Stimulated activated CD8-positive, alpha-beta memory T cell treated with anti-CD3 and anti-CD28 coated beads, Interleukin-4, amount 100 ng/mL, for 4 hours (primary cell): ENCODE results near the gene DNM3.

ENCODE experiments used
- DNase-seq, 2 donors: peaks; one replicate each; pipeline ENCODE4 v3.0.0-alpha.2; 2020; ENCODE audit warnings: low read depth in 2 of 2, low spot score in 1 of 2

The DNM3 gene

GRCh38 chr1:172138634-172139033 is 297.3 kb downstream of the DNM3 start:
- no peak for DNase-seq

GRCh38 chr1:172139196-172139595 is 297.9 kb downstream of the DNM3 start:
- no peak for DNase-seq

- no peak for DNase-seq
These were observed 298.8 kb downstream of the DNM3 start for GRCh38 chr1:172140072-172140471.

- DNase-seq = no peak
These were observed 299.3 kb downstream of the DNM3 start for GRCh38 chr1:172140591-172140990.

- DNase-seq = no peak
These were observed 300.1 kb downstream of the DNM3 start for GRCh38 chr1:172141341-172141881.

GRCh38 chr1:172142324-172142723 is 301.0 kb downstream of the DNM3 start:
- DNase-seq = no peak

- DNase-seq = no peak
These were observed 302.2 kb downstream of the DNM3 start for GRCh38 chr1:172143384-172144055.

- no peak for DNase-seq
These were observed 303.3 kb downstream of the DNM3 start for GRCh38 chr1:172144445-172145061.

GRCh38 chr1:172145231-172145651 is 303.9 kb downstream of the DNM3 start:
- DNase-seq = no peak

- no peak for DNase-seq
These were observed 304.4 kb downstream of the DNM3 start for GRCh38 chr1:172145656-172146055.

GRCh38 chr1:172146141-172146850 is 305.0 kb downstream of the DNM3 start:
- DNase-seq = no peak

- no peak for DNase-seq
These were observed 306.2 kb downstream of the DNM3 start for GRCh38 chr1:172147541-172147940.

GRCh38 chr1:172148213-172148612 is 306.9 kb downstream of the DNM3 start:
- DNase-seq = no peak

GRCh38 chr1:172148707-172149106 is 307.4 kb downstream of the DNM3 start:
- DNase-seq = no peak

- no peak for DNase-seq
These were observed 308.0 kb downstream of the DNM3 start for GRCh38 chr1:172149346-172149745.

GRCh38 chr1:172154551-172154950 is 313.3 kb downstream of the DNM3 start:
- DNase-seq = no peak

- DNase-seq = no peak
These were observed 314.5 kb downstream of the DNM3 start for GRCh38 chr1:172155766-172156165.

- no peak for DNase-seq
These were observed 320.9 kb downstream of the DNM3 start for GRCh38 chr1:172162236-172162635.

GRCh38 chr1:172163498-172164215 is 322.4 kb downstream of the DNM3 start:
- no peak for DNase-seq

GRCh38 chr1:172165403-172165802 is 324.1 kb downstream of the DNM3 start:
- no peak for DNase-seq

GRCh38 chr1:172167796-172168596 is 326.7 kb downstream of the DNM3 start:
- DNase-seq = no peak
